ENCODE results near the gene PLCB2. TPM values are rescaled to one million over a fixed set of nuclear protein-coding genes. Genes with fewer than 3 reads are reported as not detected.

The PLCB2 gene
- total RNA-seq, 1 donor from 2014 or later, result 3.7 TPM

DNA sequence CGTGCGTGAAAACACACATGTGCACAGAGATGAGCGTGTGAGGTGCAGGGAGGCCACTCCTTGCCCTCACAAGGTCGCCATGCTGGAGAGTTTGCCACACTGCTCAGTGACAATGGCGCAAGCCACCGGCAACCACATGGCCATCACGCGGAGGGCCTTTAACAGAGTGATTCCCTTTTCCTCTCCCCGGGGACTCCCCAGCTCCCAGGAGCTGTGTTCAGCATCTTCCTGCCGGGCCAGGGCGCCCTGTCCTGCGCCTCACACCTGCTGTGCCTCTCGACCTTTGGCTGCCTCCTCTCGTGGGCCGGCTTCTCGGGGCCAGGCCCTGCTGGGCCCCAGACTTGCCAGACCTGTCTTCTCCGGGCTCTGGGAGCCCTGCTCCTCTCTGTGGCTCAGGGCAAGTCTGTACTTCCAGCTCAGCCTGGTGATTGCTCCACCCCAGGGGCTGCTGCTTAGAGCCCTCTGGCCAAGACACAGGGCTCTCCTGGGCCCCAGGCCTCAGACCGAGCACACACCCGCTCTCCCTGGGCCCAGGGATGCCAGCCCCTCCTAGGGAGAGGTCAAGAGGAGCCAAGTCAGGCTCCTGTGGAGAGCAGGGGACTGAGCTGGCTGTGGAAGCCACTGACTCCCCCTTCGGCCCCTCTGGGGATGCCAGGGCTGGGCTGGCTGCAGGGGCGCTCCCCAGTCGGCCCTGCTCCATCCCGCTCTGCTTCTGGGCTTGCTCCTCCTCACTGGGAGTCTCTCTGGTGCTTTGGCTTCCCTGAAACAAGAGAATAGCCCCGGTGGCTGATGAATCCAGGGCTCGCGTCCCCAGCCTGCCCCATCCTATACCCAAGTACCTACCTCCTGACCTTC is 27.4 kb upstream of the PLCB2 start:
- Histone ChIP-seq H3K27me3 (ENCODE audit: insufficient read depth, low read length) (no peaks in the 10 kb centered on the region), H3K9ac (ENCODE audit: low read length) (peak overlapping the region; percentile 60), H3K4me2 (ENCODE audit: low read length) (peak overlapping the region; percentile 36), H3K4me1 (ENCODE audit: insufficient read depth, low read length) (peaks cover 46% of the 10 kb centered on the region), H3K27ac (ENCODE audit: low read depth, low read length) (no peak overlapping the region), H3K4me3 (ENCODE audit: insufficient read depth, low read depth, low read length) (no peak overlapping the region), H3K9me3 (ENCODE audit: insufficient read depth, low read depth, low read length) (no peaks in the 10 kb centered on the region), H2AFZ (ENCODE audit: low read depth, low read length) (no peak overlapping the region), H4K20me1 (ENCODE audit: insufficient read depth, low read length) (peaks cover 10% of the 10 kb centered on the region), H3K36me3 (ENCODE audit: insufficient read depth, low read length) (peaks cover 3% of the 10 kb centered on the region), H3K79me2 (ENCODE audit: insufficient read depth, low read length) (peaks cover 32% of the 10 kb centered on the region)
- H3K36me3 Mint-ChIP-seq (ENCODE audit: low read depth, unreplicated experiment), result peaks cover 10% of the 10 kb centered on the region
- TF ChIP-seq, protein P1, sequence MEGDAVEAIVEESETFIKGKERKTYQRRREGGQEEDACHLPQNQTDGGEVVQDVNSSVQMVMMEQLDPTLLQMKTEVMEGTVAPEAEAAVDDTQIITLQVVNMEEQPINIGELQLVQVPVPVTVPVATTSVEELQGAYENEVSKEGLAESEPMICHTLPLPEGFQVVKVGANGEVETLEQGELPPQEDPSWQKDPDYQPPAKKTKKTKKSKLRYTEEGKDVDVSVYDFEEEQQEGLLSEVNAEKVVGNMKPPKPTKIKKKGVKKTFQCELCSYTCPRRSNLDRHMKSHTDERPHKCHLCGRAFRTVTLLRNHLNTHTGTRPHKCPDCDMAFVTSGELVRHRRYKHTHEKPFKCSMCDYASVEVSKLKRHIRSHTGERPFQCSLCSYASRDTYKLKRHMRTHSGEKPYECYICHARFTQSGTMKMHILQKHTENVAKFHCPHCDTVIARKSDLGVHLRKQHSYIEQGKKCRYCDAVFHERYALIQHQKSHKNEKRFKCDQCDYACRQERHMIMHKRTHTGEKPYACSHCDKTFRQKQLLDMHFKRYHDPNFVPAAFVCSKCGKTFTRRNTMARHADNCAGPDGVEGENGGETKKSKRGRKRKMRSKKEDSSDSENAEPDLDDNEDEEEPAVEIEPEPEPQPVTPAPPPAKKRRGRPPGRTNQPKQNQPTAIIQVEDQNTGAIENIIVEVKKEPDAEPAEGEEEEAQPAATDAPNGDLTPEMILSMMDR (IDR thresholded peaks at IDR 0.05; ENCODE audit: insufficient read depth, low read depth, low read length), result no peak
- no peak for TF ChIP-seq EZH2 (IDR thresholded peaks at IDR 0.05; ENCODE audit: insufficient read depth, low read length)
- H3K27me3 Mint-ChIP-seq (ENCODE audit: low read depth, unreplicated experiment), result no peaks in the 10 kb centered on the region
- H3K4me1 Mint-ChIP-seq (ENCODE audit: low read depth, unreplicated experiment), result peaks cover 45% of the 10 kb centered on the region
- H3K9me3 Mint-ChIP-seq (ENCODE audit: unreplicated experiment), result peaks cover 2% of the 10 kb centered on the region
- H3K27ac Mint-ChIP-seq (ENCODE audit: unreplicated experiment), result no peak overlapping the region
- H3K4me3 Mint-ChIP-seq (ENCODE audit: unreplicated experiment), result no peak overlapping the region
- DNase-seq (ENCODE audit: low read depth), result no peak
- no peak for FAIRE-seq

DNA sequence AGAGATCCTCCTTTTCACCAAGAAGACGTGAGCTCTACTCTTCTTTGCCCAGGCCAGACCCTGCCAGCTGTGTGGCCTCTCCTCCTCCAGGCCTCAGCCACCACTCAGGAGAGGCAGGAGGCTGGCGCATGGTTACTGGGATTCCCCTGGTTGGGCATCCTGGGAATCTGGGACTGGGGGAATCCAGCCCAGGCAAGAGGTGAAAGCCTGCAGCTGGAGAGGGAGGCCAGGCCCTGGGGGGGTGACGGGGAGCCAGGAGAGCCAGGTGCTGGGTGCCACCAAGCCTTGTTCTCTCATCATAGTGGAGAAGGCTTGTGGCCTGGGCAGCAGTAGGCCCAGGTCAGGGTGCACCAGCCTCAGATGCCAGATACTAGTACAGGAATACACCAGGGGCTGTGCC is 26.8 kb upstream of the PLCB2 start:
- no peaks in the 10 kb centered on the region for H3K27me3 ChIP-seq (ENCODE audit: insufficient read depth, low read length)
- peaks cover 10% of the 10 kb centered on the region for H4K20me1 ChIP-seq (ENCODE audit: insufficient read depth, low read length)
- peak overlapping the region; percentile 60 for H3K9ac ChIP-seq (ENCODE audit: low read length)
- H3K27ac Mint-ChIP-seq (ENCODE audit: unreplicated experiment), result peak overlapping the region; percentile 96
- FAIRE-seq (no peak), DNase-seq (ENCODE audit: low read depth) (no peak)
- H3K4me2 ChIP-seq (ENCODE audit: low read length), result peak overlapping the region; percentile 36
- no peaks in the 10 kb centered on the region for H3K27me3 Mint-ChIP-seq (ENCODE audit: low read depth, unreplicated experiment)
- peaks cover 2% of the 10 kb centered on the region for H3K9me3 Mint-ChIP-seq (ENCODE audit: unreplicated experiment)
- no peak overlapping the region for H2AFZ ChIP-seq (ENCODE audit: low read depth, low read length)
- TF ChIP-seq, protein P1 (IDR thresholded peaks at IDR 0.05; ENCODE audit: insufficient read depth, low read depth, low read length), result no peak
- no peak for TF ChIP-seq EZH2 (IDR thresholded peaks at IDR 0.05; ENCODE audit: insufficient read depth, low read length)
- peaks cover 3% of the 10 kb centered on the region for H3K36me3 ChIP-seq (ENCODE audit: insufficient read depth, low read length)
- no peak overlapping the region for H3K27ac ChIP-seq (ENCODE audit: low read depth, low read length)
- no peak overlapping the region for H3K4me3 ChIP-seq (ENCODE audit: insufficient read depth, low read depth, low read length)
- no peak overlapping the region for H3K4me3 Mint-ChIP-seq (ENCODE audit: unreplicated experiment)
- no peaks in the 10 kb centered on the region for H3K9me3 ChIP-seq (ENCODE audit: insufficient read depth, low read depth, low read length)
- H3K4me1 ChIP-seq (ENCODE audit: insufficient read depth, low read length), result peaks cover 40% of the 10 kb centered on the region
- peaks cover 11% of the 10 kb centered on the region for H3K36me3 Mint-ChIP-seq (ENCODE audit: low read depth, unreplicated experiment)
- peaks cover 26% of the 10 kb centered on the region for H3K79me2 ChIP-seq (ENCODE audit: insufficient read depth, low read length)
- H3K4me1 Mint-ChIP-seq (ENCODE audit: low read depth, unreplicated experiment), result peaks cover 48% of the 10 kb centered on the region

Measured in astrocyte (in vitro differentiated cells and primary cell).